HG03135 (cell line): ENCODE data around the gene ACBD3.
A peak's percentile ranks its signal among the peaks of the same experiment; 100 is the strongest.

Experiments
- ATAC-seq: cut with Tn5 transposase; IDR thresholded peaks from one replicate; pipeline ENCODE4 v1.9.1; 2021; ENCODE audit warnings: mild to moderate bottlenecking, moderate library complexity; ENCODE audit not compliant: unreplicated experiment

ACBD3 gene

DNA sequence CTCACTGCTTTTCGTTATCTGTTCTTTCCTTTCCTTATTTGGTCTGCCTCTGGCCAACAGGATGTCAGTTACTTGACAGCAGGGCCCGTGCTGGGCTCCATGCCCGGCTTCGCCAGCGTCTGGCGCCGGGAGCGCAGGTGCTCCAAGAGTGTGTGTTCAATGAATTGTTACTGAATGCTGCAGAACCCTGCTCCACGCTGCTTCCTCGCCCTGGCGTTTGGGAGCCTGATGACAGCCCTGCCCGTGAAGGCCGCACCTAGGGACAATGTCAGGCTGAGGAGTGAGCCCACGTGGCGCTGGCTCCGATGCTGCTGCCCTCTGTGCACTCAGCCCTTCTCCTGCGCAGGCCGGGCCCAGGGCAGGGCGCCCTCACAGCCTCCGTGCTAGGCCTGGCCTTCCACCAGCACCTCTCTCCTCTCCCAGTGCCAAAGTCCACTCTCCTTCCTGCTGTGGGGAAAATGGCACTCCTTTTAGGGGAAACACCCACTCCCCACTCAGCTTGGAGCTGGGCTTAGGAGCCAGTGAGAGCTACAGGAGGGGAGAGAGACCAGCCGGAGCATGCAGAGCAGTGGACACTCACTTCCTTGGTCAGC lies 51.4 kb downstream of the ACBD3 start:
- ATAC-seq: no peak

DNA sequence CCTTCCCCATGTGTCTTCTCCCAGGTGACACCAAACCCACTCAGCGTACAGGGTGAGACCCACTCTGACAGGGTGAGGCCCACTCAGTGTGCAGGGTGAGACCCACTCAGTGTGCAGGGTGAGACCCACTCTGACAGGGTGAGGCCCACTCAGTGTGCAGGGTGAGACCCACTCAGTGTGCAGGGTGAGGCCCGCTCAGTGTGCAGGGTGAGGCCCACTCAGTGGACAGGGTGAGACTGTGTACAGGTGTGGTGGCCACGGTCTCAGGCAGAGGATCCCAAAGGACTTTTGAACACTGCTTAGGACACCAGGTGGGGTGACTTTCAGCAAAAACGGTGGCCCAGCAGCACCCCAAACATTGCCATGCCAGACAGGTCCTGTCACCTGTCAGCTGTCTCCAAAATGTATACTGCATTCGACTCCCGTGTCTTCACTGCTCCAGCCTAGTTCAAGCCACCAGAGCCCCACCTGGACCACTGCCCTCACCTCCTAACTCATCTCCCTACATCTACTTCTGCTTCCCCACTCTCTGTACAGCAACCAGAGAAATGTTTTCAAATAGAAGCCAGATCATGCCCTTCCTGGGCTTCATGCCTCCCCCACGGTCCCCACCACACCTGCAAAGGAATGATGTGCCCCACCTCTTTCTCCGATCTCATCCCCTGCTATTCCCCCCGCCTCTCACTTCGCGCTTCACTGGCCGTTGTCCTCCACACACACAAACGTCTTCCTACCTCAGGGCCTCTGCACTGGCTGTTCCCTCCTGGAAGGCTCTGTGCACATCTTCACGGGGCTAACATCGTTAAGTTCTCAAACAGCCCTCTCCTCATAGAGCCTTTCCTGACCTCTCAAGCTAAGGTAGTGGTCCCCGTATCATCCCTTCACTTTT lies 52.1 kb downstream of the ACBD3 start:
- ATAC-seq: no peak

DNA sequence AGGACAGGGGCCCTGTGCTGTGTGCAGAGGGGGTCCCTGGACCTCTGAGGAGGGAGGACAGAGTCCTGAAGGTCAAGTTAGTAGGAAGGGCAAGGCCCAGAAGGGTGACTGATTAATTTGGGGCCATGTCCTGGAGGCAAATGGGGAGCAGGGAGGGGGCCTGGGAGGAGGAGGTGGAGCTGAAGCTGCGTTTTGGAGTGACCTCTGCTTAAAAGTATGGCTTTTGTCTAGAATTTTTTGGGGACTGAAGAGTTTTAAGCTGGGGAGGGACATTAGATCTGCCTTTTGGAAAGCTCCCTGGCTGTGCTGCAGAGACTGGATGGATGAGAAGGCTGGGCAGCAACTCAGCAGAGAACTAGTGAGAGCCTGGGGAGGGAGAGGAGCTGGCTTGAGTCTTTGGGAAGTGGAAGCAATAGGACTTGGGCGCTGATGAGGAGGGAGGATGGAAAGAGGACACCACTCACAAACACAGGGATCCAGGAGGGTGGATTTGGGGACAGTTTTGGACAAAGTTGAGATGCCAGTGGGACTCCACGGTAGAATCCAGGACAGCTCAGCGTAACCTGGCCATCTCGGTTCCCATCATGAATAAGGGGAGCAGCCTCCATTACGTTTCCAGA lies 52.9 kb downstream of the ACBD3 start:
- ATAC-seq: no peak

DNA sequence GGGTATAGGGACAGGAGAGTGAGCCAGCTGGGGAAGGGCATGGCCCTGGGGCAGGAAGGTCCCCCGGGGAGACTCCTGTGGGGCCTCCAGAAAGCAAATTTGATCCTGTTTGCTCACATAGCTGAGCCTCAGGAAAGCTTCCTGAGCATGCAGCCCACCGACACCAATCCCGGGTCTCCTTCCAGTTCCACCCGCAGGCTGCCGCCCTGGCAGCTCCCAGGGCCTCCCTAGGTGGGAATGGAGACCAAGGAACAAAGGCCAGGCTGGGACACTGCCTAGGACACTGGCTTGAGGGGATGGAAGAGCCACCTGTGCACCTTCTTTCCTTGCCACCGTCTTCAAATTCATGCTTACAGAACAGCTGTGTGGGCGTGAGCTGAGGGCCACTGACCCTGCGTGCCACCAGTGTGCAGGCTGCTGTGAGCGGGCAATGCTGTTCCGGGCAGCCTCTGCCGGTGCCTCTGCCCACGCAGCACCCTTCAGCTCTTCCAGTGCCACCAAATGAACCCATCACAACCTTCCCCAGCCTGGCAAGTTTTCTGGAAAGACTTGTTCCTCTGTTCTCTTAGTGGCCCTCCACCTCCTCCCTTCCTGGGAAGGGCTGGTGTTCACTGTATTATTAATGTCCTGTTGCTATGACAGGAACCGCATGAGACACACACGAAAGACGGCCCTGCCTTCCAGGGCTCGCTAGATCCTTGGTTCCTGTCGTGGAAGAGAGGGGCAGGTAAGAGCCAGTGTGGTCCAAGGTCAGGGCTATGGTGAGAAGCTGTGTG lies 53.6 kb downstream of the ACBD3 start:
- no peak for ATAC-seq

DNA sequence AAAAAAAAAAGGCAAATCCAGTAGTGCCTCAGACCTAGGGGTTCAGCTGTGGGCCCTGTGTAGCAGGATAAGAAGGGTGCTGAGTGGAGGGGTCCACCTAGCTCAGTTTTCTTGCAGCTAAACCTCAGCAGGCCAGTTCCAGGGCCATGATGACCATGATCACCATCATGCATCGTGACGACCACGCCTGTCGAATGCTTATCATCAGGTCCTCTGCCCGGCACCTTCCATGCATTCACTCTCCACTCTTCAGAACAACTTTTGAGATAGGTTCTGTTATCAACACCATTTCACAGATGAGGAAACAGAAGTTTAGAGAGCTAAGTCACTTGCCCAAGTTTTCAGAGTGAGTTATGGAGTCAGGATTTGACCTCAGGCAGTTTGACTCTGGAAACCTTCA lies 54.9 kb downstream of the ACBD3 start:
- no peak for ATAC-seq

DNA sequence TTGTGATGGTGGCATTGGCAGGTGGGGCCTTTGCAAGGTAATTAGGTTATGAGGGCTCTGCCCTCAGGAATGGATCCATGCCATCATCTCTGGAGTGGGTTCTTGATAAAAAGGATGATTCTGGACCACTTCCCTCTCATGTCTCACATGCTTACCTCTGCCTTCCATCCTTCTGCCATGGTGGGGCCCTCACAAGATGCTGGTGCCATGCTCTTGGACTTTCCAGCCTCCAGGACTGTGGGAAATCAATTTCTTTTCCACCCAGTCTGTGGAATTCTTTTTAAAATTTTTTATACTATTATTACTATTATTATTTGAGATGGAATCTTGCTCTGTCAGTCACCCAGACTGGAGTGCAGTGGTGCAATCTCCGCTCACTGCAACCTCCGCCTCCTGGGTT lies 57.3 kb downstream of the ACBD3 start:
- ATAC-seq: no peak

DNA sequence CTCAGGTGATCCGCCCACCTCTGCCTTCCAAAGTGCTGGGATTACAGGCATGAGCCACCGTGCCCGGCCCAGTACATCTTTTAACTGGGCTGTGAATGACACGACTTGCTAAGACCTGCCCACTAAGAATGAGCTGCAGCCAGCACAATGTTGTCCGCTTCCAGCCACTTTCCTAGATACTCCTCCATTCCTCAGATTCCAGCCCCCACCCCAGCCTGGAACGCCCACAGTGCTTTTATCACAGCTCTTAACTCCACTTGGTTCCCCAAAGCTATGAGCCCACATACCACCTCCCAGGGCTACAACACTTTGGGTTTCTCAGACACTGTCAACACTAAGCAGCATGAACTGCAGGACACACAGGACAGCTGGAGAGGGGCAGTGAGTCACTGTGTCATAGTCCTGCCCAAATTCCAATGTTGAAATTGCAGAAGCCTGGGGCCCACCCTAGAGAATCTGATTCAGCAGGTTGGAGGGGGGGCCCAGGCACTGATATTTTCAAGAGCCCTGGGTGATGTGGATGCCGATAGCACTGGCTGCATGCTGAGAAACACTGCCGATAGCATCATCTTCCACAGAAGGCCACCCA lies 58.0 kb downstream of the ACBD3 start:
- no peak for ATAC-seq

DNA sequence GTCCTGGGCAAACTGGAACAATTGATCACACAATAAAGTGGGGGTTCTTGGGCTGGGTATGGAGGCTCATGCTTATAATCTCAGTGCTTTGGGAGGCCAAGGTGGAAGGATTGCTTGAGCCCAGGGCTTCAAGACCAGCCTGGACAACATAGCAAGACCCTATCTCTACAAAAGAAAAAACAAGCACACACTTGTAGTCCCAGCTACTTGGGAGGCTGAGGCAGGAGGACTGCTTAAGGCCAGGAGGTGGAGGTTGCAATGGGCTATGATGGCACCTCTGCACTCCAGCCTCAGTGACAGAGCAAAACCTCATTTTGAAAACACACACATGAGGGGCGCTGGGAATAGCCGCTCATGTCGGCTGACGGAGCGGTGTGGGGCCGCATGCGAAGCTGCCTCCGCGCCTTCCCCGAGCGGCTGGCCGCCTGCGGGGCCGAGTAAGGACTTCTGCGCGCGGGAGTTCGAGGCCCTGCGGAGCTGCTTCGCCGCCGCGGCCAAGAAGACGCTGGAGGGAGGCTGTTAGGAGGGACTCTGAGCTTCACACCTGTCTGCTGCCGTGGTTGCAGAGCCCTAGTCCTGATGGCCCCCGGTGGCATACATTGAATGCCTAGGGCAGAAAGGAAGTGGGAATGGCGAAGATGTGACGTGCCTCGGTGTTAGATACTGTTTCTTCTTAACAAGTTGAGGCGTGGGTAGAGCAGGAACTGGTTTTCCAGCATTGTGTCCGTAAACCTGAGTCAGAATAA lies 59.5 kb downstream of the ACBD3 start:
- ATAC-seq: peak; percentile 1

DNA sequence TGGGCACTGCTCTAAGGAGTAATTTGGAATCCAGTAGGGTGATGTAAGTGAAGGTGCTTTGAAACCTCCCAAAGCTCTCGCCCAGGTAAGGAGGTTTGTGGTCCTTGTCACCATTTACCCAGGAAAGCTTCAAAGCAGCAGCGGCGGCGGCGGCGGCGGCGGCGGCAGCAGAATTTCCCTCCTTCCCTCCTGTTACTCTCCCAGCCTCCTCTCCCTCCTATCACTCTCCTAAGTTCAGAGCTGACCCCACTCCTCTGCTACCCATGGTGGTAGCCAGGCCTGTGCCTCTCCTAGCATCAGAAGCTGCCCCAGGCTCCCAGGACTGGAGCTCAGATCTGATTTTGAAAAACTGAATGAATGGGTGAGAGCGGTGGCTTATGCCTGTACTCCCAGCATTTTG lies 60.7 kb downstream of the ACBD3 start:
- no peak for ATAC-seq

DNA sequence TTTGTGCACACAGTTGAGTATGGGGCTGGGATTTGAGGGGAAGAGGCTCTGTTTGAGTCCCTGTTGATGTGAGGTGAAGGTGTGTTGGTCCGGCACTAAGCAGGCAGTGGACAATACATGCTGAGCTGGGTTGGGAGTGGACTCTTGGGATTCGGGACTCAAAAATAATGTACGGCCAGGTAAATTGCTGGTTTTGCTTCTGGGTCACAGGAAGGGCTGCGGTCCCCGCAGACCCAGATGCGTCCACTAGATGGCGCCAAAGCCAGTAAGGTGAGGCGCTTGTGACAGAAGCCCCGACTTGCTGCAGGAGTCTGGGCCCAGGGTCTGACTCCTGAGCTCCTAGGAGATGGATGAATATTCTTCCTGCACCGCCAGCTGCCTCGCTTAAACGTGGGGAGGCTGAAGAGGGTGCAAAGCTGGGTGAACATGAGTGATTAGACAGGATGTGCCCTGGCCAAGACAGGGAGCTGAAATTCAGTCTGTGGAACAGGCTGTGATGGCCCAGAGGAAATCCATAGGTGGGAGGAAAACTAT lies 61.4 kb downstream of the ACBD3 start:
- ATAC-seq: no peak

DNA sequence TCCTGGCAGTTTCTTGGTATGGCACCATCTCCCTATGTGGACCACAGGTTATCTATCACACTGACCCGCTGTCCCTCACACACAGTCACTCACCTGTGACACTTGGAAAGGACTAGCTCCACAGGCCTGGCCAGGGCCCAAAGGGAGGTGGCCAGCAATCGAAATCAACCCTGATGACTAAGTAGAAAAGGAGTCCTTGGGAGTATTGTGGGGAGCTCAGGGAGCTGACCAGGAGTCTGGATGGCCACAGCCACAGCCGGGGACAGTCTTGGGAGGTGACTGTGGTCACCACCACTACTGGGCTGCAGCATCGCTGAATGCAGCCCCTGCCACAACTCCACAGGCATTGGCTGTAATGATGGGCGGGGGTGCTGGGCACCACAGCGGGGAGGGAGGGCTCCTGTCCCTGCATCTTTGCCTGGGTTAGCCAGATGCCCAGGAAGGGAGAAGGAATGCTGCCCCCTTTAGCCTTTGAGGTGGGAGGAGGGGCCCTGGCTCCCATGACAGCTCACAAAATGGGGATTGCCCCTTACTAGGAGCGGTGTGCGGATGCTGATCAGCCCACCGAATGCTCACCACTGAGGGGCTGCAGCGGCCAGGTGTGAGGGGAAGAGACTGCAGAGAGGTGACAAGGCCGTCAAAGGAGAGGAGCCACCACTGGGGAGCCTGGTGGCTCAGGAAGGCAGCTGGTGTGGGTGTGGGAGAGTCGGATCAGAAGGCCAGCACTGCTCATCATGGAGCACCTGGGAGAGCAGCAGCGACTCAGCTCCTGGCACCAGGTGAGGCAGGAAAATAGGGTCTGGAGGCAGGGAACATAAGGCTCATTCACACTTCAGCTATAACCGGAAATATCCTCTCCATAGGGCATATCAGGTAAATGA lies 62.7 kb downstream of the ACBD3 start:
- no peak for ATAC-seq

DNA sequence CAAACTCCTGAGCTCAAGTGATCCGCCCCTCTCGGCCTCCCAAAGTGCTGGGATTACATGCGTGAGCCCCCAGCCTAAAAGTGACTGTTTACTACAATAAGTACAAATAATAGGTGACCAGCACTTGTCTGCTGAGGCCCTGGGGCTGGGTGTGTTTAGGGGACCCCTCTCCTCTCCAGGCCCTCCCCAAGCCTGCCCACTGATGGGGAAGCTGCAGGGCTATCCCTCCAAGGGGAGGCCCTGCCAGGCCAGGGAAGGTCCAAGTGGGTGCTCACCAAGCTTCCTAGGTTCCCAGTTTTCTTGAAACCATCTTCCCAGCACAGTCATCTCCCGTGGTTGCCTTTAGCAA lies 63.4 kb downstream of the ACBD3 start:
- ATAC-seq: no peak

DNA sequence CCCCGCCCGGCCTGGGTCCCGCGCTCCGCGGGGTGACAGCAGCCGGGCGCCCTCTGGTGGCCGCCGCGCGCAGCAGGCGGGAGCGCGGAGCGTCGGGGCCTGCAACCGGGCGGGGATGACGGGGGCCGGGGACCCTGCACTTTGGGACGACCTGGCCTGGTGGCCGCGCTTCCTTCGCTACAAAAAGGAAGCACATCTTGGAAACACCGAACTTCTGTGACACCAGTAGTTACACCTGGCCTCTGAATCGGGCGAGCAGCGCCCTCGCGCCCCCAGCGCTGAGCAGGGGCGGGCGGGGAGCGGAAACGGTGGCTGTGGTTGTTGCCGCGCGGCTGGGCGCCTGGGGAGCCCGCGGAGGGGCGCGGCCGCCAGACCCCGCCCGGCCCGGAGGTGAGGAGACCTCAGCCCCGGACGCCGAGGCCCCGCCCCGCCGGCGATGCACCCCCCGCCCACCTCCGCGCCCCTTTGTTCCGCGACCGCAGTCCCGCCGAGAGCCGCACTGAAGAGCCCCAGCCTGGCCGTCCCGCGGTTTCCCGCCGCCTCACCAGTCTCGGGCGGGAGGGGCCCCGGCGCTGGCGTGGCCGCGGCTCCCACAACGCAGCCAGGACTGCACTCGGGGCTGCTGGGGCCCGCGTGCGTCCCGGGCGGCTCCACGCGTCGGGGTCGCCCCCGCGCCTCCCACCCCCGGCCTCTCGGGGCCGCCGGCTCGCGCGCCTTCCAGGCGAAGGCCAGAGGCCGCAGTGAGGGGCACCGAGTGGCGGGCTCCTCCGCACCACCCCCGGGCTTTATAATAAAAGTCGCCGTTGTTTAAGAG lies 64.7 kb downstream of the ACBD3 start:
- peak; percentile 58 for ATAC-seq

DNA sequence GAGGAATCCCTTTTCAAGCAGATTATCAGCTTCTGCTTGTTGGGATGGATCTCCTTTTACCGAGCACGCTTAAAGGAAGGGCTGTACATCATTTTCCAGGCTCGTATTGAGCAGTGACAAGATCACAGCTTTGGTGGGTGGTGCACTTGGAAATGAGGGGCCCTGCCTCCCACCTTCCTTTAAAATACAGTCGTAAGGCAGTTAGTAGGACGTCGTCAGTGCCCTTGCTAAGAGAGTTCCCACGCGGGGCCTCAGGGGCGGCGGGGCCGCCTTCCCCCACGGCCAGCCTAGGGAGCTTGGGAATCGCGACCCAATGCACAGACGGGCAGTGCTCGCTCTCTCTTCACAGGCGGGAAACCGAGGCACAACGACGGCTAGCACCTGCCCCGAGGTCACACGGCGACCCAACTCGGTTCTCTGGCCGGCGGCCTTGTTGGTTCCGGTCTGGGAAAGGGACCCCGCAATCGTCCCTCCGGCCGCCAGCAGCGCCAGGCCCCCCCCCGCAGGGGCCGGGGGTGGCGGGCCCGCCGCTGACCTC lies 65.4 kb downstream of the ACBD3 start:
- ATAC-seq: no peak

DNA sequence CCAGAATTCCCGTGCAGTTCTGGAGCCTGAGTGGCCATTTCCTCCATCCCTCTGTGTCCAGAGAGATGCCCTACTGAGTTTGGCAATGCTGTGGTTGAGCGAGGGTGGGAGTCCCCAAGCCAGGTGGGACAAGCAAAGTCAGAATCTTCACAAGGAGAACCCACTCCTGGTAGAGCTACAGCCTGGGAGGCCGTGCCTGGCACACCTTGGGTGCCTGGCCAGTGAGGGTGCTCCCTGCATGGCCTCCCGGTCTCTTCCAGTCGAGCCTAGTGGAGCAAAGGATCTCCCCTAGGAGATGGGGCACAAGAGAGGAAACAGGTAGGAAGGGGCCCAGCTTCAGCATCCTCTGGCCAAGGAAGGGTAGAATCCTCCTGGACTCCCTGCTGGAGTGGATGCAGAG lies 66.1 kb downstream of the ACBD3 start:
- no peak for ATAC-seq

DNA sequence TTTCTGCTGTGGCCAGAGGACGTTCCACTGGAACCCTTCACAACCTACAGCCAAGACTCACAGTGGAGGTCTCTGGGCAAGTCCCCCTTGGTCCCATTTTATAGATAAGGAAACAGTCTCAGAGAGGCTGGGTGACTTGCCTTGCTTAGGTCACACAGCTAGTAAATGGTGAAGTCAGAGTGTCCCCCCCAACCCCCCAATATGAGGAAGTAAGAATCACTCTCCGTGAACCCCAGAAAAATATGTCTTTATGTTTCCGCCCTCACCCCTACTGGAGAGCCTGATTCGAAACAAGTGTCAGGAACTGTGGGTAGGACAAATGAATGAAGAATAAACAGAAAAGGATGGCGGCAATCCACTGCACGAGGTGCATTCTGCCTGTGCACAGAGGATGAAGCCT lies 67.4 kb downstream of the ACBD3 start:
- no peak for ATAC-seq

DNA sequence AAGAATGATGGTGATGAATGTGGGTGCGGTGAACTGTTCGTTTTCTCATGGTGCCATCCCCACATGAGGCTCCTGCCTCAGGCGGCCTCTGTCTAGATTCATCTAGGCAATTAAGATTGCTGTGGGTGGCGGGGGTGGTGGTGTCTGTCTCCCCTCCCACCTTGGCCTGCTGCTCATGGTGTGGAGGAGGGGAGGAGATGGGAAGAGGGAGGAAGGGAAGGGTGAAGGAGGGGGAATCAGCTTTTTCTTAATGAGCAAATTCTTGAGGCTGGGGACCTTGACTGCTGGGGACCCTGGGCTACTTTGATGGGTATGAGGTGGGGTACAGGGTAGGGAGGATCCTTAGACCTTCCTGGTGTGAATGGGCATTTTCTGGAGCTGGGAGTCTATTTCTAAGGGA lies 68.2 kb downstream of the ACBD3 start:
- no peak for ATAC-seq

DNA sequence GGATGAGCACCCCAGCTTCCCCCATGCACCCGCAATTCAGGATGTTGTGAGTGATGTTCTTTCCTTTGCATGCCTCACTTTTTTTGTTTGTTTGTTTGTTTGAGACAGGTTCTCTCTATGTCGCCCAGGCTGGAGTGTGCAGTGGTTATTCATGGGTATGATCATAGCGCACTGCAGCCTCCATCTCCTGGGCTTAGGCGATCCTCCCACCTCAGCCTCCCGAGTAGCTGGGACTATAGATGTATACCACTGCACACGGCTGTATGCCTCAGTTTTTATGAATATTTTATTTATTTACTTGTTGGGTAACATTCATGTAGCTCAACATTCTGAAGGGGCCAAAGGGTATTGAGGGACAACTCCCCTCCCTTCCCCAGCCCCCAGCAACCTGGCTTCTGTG lies 69.2 kb downstream of the ACBD3 start:
- no peak for ATAC-seq
